HG03460 (cell line): Measurements from ENCODE around the gene RCBTB1.
"Not testable (repeated sequence)": the region's sequence is repeated elsewhere in the genome, so short reads cannot be mapped to it uniquely, and the experiment has no call there.

Experiments used
- ATAC-seq: cut with Tn5 transposase; IDR thresholded peaks from one replicate; pipeline ENCODE4 v1.9.1; 2021; ENCODE audit not compliant: unreplicated experiment

RCBTB1 gene

DNA sequence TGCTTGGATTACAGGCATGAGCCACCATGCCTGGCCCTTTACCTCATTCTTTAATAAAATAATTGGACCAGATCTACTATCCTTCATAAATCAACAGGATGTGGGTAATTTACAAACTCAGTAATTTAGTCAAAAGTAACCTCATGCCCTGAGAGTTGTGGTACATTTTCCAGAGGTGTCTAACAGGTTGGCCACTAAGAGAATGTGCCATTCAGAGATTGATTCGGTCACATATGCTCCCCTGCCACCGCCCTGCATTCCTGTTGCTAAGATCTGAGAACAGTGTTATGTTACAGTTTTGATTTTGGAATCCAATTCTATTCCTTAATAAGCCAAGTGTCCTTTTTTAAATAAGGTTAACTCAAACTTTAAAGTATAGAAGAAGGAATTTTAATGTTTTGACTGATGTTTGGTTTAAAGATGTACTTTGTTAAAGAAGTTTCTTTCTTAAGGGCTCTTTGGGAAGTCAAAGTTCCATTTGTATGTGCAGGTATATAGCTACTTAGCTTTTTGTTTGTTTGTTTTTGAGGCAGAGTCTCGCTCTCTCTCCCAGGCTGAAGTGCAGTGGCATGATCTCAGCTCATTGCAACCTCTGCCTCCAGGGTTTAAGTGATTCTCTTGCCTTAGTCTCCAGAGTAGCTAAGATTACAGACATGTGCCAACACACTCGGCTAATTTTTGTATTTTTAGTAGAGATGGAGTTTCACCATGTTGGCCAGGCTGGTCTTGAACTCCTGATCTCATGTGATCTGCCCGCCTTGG lies 60.4 kb downstream of the RCBTB1 start:
- ATAC-seq = no peak

DNA sequence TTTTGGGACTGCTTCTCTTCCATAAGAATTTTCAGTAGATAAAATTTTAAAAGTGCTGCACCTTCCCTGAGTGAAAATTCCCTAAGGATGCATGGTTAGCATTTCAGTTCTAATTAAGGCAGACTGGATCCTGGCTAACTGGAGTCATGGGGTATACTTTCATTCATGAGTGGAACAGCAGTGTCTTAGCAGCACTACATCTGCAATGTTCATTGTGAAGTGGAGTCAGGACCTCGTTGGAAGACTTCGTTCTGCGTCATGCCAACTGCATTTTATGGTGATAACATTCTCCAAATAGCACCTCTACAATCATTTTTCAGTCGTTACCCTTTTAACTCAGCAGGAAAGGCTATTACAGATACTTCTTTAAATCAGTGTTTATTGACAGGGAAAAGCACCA lies 64.1 kb downstream of the RCBTB1 start:
- ATAC-seq = no peak

DNA sequence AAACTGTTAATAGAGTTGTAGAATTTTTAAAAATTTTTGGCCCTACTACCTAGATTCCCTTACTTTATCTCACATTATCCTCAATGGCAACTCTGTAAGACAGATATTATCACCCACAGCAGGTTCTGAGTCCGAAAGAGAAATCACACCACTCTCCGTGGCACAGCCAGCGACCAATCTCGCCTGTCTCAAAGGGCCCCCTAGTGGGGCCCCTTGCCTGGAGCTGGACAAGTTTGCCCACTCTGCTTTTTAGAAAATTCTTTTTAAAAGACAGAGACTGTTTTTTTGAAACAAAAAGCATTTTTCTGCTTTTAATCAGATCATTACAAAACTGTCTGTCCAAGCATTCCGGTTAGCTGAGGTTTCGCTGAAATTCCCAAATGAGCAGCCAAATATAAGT lies 67.9 kb downstream of the RCBTB1 start:
- no peak for ATAC-seq

DNA sequence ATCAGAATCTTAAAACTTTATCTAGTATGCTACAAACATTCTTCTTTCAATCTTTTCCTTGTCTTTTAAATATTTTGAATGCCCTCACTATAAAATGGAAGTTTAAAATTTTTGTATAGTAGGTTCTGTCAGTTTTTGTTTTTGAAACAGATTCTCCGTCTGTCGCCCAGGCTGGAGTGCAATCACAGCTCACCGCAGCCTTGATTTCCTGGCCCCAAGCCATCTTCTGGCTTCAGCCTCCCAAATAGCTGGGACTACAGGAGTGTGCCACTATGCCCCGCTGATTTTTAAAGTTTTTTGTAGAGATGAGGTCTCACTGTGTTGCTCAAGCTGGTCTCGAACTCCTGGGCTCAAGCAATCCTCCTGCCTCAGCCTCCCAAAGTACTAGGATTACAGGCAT lies 68.9 kb downstream of the RCBTB1 start:
- no peak for ATAC-seq

DNA sequence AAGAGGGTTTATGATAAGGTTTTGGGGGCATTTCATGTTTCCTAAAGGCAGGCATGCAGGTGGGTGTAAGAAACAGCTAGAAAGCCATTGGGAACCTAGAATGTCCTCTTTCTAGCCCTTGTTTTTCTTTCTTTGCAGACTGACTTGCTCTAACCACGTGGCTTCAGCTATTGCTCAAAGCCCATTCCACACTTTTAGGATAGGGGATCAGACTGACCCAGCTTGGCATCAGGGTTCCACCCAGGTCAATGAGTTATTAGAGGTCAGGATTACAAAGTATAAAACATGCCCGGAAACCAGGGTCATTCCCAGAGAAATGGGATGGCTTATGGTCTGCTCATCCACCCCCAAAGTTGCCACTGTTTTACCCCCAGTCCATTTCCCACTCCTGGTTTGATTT lies 72.8 kb downstream of the RCBTB1 start:
- no peak for ATAC-seq

DNA sequence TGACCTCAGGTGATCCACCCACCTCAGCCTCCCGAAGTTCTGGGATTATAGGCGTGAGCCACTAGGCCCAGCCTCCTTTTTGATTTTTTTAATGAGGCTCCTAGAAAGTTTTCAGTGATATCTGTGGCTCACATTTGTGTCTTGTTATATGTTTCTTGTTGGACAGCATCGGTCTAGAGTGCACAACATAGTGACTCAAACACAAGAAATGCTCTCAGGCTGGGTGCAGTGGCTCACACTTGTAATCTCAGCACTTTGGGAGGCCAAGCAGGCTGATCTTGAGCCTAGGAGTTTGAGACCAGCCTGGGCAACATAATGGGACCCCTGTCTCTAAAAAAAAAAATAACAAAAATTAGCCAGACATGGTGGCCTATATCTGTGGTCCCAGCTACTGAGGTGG lies 81.4 kb downstream of the RCBTB1 start:
- no peak for ATAC-seq

DNA sequence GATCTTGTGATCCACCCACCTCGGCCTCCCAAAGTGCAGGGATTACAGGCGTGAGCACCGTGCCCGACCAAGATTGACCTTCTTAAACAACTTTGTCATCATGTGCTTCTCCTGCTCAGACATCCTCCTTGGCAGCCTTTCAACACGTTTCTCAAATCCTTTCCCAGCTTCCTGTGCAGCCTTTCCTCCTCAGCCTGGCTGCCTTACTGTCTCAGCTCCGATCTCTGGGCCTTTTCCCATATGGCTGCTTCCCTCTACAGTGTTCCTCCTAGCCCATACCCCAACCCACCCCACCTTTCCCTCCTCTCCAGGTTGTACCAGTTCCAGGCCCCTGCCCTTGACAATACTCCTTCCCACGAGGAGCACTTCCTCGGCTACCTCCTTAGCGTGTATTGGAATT lies 82.4 kb downstream of the RCBTB1 start:
- ATAC-seq = no peak

DNA sequence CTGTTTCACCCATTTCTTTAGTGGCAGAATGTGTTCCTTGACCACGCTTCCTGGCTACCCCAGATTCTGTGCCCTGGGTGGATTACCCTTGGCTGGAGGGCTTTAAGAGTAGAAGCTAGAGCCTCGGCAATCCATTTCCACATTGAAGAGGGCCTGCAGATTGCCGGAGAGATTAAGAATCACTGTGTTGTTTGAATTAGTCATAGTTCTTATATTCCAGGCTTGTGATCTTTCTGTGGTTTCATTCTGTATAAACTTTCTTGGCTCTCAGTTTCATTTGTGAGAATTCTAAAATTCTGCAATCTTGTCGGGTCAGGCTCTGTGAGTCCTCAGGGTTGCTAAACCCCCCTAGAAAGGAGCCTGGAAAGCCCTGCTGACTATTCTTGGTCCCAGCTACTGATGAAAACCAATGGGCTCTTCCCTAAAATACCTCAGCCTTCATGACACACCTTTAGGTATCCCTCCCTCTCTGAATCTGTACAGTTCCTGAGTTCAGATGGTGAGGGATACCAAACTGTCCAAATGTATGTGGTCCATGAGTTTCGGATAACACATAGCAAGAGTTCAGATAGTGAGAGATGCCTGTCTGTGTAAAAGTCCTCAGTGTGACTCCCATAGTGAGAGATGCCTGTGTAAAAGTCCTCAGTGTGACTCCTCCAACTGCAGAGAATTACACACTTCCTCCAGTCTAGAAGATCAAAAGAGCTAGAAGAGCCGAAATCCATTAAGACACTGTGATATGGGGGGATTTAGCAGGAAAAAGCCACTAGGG lies 85.3 kb downstream of the RCBTB1 start:
- no peak for ATAC-seq

DNA sequence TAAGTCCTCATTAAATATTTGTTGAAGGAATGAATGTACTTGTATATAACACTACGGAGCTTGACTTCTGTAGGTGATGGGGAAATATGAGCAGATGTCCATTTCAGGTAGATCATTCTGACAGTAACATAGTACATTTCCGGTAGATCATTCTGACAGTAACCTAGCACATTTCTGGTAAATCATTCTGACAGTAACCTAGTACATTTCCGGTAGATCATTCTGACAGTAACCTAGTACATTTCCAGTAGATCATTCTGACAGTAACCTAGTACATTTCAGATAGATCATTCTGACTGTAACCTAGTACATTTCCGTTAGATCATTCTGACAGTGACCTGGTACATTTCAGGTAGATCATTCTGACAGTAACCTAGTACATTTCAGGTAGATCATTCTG lies 87.2 kb downstream of the RCBTB1 start:
- ATAC-seq = no peak

DNA sequence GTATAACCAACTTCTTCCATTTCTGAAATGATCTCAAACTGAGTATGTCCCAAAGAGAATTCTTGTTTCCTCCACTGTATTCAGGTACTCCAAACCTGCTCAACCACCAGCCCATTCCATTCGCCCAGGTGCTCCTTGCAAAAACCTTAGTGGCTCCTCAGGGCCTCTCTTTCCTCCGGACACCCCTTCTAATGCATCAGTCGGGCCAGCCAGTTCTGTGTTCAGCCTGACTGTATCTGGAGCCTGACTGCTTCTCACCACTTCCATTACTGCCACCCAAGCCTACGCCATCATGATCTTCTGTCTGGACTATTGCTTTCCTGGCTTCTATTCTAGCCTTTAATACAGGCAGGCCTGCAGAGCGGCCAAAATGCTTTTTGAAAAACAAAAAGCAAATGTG lies 88.1 kb downstream of the RCBTB1 start:
- ATAC-seq = no peak

DNA sequence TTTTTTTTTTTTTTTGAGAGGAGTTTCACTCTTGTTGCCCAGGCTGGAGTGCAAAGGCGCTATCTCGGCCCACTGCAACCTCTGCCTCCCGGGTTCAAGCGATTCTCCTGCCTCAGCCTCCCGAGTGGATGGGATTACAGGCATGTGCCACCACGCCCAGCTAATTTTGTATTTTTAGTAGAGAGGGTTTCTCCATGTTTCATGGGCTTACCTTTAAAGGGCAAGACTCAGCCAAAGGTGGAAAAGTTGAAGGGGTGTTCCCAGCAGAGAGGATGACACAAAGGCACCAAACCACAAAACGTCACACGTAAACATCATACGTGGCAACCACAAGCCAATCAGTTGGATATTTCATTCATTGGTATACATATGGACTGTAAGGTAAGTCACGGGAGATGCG lies 88.5 kb downstream of the RCBTB1 start:
- ATAC-seq = not testable (repeated sequence)

DNA sequence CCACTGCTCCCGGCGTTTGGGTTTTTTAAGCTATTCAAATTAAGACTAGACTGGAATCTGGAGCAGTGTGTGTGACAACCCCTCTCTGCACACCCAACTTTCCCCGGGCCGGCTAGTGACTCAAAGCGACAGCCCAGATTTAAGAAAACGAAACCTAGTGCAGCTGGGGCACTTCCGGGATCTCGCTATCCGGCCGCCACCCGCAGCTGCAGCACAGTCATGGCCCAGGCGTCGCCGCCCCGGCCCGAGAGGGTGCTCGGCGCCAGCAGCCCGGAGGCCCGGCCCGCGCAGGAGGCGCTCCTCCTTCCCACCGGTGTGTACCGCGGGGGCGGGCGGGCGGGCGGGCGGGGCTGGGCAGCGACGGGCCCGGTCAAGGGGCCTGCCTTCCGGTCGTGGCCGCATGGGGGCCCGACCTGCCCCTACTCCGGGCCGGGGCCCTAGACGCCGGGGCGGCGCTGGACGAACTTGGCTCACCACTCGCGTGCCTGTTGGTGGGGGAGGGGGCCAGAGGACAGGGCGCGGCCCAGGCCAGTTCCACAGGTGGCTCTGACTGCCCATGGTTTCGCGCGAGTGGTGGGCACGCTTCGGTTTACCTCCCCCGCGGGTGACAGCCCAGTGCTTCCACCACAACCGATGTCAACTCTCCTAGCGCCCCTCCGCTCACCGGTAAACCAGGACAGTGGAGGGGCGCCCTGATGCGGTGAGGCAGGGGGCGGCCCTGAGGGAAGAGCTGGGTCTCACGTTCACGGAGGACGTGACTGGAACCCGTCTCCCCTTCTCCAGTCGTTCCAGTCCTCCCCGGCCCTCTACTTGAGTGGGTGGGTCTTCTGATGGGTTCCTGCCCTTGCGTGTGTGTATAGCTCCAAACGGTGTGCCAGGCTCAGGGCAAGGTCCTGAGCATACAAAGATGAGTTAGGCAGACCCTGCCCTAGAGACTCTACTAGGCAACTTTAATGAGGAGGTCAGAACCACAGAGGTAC lies 89.3 kb downstream of the RCBTB1 start, which contains the start of gene PHF11:
TSS of gene PHF11 (plus strand) at position 171 of the 980 bp plus-strand sequence. CDS start at position 220, 49 bp downstream.
- peak; percentile 88 for ATAC-seq

DNA sequence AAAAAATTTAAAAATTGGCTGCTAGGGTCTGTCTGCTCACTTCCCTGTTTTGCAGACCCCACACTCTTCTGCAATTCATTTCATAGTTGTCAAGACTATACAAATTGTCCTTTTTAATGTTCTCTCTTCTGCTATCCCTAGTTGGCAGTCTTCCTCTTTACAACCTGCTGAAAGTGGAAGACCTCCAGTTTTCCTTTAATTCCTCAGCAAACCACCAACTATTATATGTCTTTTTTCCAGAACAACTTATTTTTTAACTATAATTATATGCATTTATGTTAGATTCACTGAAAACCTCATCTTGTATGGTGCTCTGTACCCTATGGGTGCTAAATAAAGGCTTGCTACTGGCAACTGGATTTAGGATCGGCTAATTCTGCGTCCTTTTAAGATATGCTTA lies 90.7 kb downstream of the RCBTB1 start:
- ATAC-seq = no peak

DNA sequence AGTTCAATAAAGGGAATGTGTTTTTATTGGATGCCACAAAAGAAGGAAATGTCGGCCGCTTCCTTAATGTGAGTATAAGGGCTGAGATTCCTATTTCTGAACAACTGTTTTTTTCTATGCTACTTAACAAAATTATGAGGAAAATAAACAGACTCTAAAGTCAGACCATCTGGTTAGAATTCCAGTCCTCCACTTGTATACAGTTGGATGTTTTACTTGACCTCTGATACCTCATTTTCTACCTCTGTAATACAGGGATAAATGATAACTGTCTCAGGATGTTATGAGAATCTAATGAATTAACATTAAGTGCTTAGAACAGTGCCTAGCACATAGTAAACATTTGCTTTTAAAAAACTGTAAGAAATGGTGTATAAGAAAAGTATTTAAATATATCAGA lies 96.8 kb downstream of the RCBTB1 start:
- ATAC-seq = no peak
